NB4 (cell line): Measurements from ENCODE around the gene ANKDD1A.

ENCODE experiments used
- DNase-seq: peaks from one replicate; pipeline ENCODE4 v3.0.0; 2010; ENCODE audit warnings: low read depth
- H3K4me3 ChIP-seq: one replicate; pipeline ENCODE4 v1.5.1; 2011; ENCODE audit warnings: mild to moderate bottlenecking, low read depth, low read length, moderate library complexity
- MYC ChIP-seq: IDR thresholded peaks from 2 replicates; pipeline ENCODE4 v1.6.1; 2011; ENCODE audit warnings: low read depth, low read length
- POLR2A ChIP-seq: IDR thresholded peaks from 2 replicates; pipeline ENCODE4 v1.6.1; 2011; ENCODE audit warnings: mild to moderate bottlenecking; ENCODE audit not compliant: insufficient read length; ENCODE audit errors: extremely low read depth
- TF ChIP-seq, protein P1 (sequence below): IDR thresholded peaks from 2 replicates; pipeline ENCODE4 v1.6.1; 2011; ENCODE audit warnings: low read depth, low read length
- TF ChIP-seq, protein P2 (sequence below): IDR thresholded peaks from one replicate; pipeline ENCODE4 v1.5.1; 2012; ENCODE audit warnings: low read depth, low read length

Gene ANKDD1A

DNA sequence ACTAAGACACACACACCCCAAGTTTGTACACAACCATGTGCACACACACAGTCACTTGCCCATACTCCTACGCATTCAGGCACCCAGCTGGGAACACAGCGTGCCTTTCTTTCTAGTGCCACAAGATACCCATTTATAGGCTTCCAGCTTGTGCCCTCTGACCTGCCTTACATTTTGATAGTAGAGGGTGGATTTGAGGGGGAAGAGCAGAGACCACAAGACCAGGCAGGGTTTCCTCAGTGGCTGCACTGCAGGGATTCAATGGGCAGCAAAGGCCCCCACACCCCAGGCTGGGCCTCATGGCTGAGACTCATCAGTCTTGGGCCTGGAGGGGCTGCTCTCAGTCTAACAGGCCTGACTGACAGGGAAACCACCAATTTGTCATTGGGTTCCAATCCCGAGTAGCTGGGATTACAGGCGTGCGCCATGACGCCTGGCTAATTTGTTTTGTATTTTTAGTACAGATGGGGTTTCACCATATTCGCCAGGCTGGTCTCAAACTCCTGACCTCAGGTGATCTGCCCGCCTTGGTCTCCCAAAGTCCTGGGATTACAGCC is 18.8 kb upstream of the ANKDD1A start:
- peak overlapping the region; percentile 42 for H3K4me3 ChIP-seq
- DNase-seq, result peak; percentile 90
- TF ChIP-seq MYC, result peak; percentile 92
- no peak for TF ChIP-seq POLR2A
- TF ChIP-seq, protein P1, sequence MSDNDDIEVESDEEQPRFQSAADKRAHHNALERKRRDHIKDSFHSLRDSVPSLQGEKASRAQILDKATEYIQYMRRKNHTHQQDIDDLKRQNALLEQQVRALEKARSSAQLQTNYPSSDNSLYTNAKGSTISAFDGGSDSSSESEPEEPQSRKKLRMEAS, result peak; percentile 91
- TF ChIP-seq, protein P2, sequence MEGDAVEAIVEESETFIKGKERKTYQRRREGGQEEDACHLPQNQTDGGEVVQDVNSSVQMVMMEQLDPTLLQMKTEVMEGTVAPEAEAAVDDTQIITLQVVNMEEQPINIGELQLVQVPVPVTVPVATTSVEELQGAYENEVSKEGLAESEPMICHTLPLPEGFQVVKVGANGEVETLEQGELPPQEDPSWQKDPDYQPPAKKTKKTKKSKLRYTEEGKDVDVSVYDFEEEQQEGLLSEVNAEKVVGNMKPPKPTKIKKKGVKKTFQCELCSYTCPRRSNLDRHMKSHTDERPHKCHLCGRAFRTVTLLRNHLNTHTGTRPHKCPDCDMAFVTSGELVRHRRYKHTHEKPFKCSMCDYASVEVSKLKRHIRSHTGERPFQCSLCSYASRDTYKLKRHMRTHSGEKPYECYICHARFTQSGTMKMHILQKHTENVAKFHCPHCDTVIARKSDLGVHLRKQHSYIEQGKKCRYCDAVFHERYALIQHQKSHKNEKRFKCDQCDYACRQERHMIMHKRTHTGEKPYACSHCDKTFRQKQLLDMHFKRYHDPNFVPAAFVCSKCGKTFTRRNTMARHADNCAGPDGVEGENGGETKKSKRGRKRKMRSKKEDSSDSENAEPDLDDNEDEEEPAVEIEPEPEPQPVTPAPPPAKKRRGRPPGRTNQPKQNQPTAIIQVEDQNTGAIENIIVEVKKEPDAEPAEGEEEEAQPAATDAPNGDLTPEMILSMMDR, result no peak

DNA sequence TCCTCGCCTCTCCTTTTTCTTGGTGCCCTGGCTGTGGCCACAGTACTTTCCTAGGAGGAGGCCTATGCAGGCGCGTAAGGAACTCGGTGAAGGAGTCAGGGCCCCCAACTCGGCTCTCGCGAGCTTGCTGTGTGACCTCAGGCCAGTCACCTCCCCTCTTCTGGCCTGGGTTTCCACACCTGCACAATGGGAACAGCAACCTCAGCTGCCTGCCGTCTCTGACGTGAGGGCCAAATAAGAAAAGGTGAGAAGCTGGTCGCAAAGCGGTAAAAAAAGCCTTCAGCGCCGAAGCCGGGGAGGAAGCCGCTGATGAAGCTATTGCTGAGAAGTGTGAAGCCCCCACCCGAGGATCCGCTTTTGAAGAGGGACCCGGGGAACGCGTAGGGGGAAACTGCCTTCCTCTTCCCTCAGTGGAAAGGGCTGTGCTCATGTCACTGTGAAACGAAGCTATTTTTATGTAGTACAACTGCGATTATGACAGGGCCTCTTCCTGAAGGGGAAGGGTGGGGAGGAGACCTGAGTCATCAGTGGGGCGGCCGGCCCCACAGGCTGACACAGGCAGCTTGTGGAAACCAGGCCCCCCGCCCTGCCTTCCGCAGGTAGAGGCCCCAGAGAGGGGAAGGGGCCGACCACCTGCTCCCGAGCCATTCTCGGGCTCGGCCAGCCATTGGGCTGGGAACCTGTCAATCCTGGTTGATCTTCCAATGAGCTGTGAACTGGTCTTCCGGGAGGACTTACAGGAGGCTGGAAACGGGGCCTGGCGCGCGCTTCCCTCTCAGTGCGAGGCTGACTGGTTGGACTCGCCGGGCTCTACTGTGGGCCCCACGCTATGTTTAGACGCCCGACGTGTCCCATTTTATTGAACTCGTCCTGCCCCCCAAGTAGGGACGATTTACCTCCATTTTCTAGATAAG is 18.0 kb upstream of the ANKDD1A start:
- DNase-seq, result peak; percentile 100
- TF ChIP-seq, protein P1, result peak; percentile 72
- peak; percentile 11; the same call in 1 of the 2 replicates for TF ChIP-seq MYC
- TF ChIP-seq, protein P2, result no peak
- peak; percentile 87 for TF ChIP-seq POLR2A
- peak overlapping the region; percentile 53 for H3K4me3 ChIP-seq

DNA sequence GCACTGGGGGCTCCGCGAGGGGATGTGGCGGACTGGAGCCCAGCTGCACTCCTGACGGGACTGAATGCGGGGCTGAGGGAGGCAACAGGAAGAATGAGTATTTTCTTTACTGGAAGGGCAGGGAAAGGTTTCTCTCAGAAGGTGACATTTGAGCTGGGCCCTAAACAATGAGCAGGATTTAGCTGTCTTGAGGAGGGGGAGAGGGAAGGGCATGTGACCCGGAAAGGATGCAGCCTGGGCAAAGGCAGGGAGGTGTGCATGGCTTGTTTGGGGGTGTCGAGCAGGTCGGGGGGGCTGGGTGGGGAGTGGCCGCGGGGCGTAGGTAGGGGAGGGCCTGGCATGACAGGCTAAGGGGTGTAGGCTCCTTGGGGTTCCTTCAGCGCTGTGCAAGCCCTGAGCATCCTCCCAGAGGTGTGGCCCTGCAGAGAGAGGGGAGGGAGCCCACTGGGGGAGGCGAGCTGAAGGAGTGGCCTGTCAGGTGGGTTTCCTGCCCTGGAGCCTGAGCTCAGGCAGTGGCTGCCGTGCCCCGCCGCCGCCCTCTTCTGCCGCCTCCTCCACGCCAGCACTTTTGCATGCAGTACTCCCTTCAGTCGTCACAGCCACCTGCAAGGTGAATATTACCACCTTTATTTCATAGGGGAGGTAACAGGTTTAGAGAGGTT is 17.2 kb upstream of the ANKDD1A start:
- TF ChIP-seq POLR2A (no peak), MYC (no peak)
- TF ChIP-seq, protein P1, result no peak
- TF ChIP-seq, protein P2, result no peak
- DNase-seq, result peak; percentile 53
- H3K4me3 ChIP-seq, result peak overlapping the region; percentile 53

DNA sequence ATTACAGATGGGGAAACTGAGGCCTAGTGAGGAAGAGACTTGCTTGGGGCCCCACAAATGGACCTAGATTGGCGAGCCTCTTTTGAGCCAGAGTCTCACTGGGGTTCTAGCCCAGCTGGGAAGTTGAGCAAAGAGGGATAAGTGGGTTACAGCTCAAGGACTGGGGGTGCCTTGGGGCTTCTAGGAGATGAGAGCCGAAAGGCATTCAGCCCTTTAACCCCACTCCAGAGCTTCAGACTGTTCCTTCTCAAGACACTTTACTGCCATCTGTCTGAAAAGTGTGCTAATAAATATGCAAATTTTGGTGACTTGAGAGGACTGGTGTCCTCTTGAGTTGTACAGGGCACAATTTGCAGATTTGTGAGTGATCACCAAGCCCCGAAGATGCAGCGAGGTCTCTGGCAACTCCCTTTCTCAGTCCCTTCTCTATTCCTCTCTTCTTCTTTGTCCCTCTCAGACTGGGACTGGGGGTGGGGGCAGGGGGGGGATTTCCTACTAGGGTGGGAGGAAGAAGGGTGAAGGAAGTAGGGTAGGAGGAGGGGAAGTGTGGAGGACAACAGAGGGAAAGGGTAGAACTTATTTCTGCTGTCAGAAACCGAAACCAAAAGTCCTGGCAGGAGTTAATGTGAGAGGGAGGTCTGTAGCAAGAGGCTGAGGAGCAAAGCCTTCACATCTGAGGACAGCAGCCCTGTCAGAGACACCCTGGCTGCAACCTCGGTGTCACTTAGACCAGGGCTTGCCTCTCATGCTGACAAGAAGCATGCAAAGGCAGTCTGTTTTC is 16.2 kb upstream of the ANKDD1A start:
- H3K4me3 ChIP-seq, result peak overlapping the region; percentile 59
- peak; percentile 86 for DNase-seq
- TF ChIP-seq POLR2A (no peak), MYC (no peak)
- TF ChIP-seq, protein P2, result no peak
- TF ChIP-seq, protein P1, result no peak; the same call in 1 of the 2 replicates

DNA sequence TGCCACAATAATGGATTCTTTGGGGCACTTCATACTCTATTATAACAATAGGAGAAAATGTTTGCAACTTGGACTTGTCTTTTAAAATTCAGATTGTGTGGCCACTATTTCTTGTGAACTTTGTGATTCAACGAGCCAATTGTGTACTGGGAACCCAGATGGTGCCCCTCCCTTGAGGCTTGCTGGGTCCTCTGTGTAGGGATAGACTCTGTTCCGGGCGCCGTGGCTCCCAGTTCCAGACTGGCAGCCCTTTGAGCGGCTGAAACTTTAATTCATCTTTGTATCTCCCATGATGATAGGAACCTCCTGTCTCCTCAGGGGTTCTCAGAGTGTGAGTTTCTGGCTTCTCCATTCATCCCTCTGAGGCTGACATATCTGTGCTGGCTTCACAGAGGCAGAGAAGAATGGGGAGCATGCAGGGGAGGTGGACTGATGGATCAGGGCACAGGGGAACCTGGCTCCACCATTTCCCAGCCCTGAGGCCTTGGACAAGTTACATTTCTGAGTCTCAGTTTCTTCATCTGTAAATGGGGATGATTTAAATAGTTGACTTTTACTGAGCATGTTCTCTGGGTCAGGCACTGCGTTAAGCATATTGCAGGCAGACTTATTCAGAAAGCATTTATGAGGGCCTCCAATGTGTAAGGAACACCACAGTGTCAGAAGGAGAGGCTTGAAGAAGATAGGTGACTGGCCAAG is 15.2 kb upstream of the ANKDD1A start:
- no peak for DNase-seq
- H3K4me3 ChIP-seq, result no peak overlapping the region
- TF ChIP-seq, protein P1, result no peak
- TF ChIP-seq, protein P2, result no peak
- TF ChIP-seq POLR2A, result no peak
